ENCODE measurements around the gene RABL3. TPM values are rescaled to one million over a fixed set of nuclear protein-coding genes. Genes with fewer than 3 reads are reported as not detected.
"Not testable (repeated sequence)": the region's sequence is repeated elsewhere in the genome, so short reads cannot be mapped to it uniquely, and the experiment has no call there.

RABL3 gene
- total RNA-seq, 1 donor from 2014 or later, result 27.4 TPM

GRCh38 chr3:120752865-120753264 is 10.5 kb upstream of the RABL3 start:
- ATAC-seq (no peak), DNase-seq (ENCODE audit: low spot score) (no peak)
- intact Hi-C loops (cut with DNase I), result no loop called here

GRCh38 chr3:120752230-120752629 is 9.9 kb upstream of the RABL3 start:
- ATAC-seq (no peak), DNase-seq (ENCODE audit: low spot score) (no peak)
- intact Hi-C loops (cut with DNase I), result no loop called here

- intact Hi-C loops (cut with DNase I), result no loop called here
- DNase-seq (ENCODE audit: low spot score) (no peak), ATAC-seq (no peak)
Observed at GRCh38 chr3:120749843-120750242, 7.5 kb upstream of the RABL3 start.

- no peak for DNase-seq (ENCODE audit: low spot score)
- ATAC-seq, result no peak
- intact Hi-C loops (cut with DNase I), result no loop called here
Observed at GRCh38 chr3:120745466-120745865, 3.1 kb upstream of the RABL3 start.

DNA sequence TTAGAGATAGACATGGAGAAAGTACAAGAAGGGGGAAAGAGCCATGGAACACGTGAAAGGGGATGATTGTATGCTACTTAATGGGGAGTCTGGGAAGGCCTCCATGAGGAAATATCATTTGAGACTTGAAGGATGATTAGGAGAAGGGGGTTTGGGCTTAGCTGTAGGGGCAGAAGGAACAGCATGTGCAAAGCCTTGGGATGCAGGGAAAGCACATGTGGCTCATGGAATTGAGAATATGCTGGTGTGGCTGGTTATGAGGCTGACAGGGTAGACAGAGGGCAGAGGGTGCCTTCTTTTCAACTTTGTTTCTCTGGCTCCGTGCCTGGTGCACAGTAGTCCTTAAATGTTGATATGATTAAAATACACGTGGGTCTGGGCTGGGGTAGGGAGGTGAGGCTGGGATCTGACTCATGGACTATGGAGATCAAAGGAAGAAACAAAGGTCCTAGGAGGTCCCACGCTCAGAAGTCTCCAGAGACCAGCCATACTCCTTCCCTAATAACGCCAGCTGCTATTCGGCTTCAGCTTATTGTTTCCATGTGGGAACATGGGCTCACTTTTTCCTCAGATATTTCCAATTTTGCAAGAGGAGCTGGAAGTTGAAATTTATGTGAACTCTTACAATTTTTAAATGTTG is 1.4 kb upstream of the RABL3 start:
- ATAC-seq (no peak), DNase-seq (ENCODE audit: low spot score) (no peak)
- intact Hi-C loops (cut with DNase I), result no loop called here

- peak; percentile 32 for ATAC-seq
- peak; percentile 67 for DNase-seq (ENCODE audit: low spot score)
- intact Hi-C loops (cut with DNase I), result no loop called here
Observed at GRCh38 chr3:120742849-120743365, 591 bp upstream of the RABL3 start.

DNA sequence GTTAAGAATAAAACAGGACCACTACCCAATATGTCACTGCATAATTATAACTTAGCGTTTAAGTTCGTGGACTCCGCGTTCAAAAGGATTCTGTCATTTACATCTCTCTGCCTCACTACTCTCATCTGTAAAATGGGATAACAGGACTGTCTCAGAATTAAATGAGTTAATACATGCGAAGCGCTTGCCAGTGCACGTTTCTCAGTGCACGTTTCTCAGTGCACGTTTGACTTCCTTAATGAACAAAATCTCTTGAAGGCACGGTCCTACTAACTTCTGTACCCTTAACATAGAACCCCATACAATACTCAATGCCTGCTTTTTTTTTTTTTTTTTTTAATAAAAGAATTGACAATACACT is 499 bp downstream of the RABL3 start:
- intact Hi-C loops (cut with DNase I), result no loop called here
- ATAC-seq, result peak; percentile 7
- DNase-seq (ENCODE audit: low spot score), result no peak

- intact Hi-C loops (cut with DNase I), result no loop called here
- no peak for DNase-seq (ENCODE audit: low spot score)
- no peak for ATAC-seq
Observed at GRCh38 chr3:120741320-120741719, 996 bp downstream of the RABL3 start.

DNA sequence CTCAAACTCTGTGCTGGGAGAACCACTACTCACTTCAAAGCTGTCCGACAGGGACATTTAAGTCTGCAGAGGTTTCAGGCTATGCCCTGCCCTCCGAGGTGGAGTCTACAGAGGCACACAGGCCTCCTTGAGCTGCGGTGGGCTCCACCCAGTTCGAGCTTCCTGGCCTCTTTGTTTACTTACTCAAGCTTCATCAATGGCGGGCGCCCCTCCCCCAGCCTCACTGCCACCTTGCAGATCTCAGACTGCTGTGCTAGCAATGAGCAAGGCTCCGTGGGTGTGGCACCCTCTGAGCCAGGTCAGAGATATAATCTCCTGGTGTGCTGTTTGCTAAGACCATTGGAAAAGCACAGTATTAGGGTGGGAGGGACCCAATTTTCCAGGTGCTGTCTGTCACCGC is 4.3 kb downstream of the RABL3 start:
- ATAC-seq; intact Hi-C loops (cut with DNase I); DNase-seq (ENCODE audit: low spot score): not testable (repeated sequence)

GRCh38 chr3:120730576-120731542 is 11.5 kb downstream of the RABL3 start:
- ATAC-seq (no peak), DNase-seq (ENCODE audit: low spot score) (no peak)
- intact Hi-C loops (cut with DNase I), result no loop called here

DNA sequence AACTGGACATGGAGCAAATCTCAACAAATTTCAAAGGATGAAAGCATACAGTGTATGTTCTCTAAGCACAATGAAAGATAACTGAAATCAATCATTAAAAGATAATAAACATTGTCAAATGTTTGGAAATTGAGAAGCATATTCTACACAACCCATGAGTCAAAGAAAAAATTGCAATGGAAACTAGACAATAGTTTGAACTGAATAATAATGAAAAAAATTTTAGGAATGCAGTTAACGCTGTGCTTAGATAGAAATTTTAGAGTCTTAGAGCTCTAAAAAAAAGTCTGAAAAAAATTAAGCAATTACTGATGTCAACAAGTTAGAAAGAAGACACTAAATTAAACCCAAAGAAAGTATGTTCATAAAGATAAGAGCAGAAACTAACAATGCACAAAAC is 15.5 kb downstream of the RABL3 start:
- ATAC-seq, result no peak
- intact Hi-C loops (cut with DNase I), result no loop called here
- no peak for DNase-seq (ENCODE audit: low spot score)

GRCh38 chr3:120719167-120719834 is 23.0 kb downstream of the RABL3 start:
- ATAC-seq; intact Hi-C loops (cut with DNase I): not testable (repeated sequence)
- DNase-seq (ENCODE audit: low spot score), result peak; percentile 65

GRCh38 chr3:120713262-120713661 is 29.1 kb downstream of the RABL3 start:
- DNase-seq (ENCODE audit: low spot score) (no peak), ATAC-seq (no peak)
- intact Hi-C loops (cut with DNase I), result no loop called here

DNA sequence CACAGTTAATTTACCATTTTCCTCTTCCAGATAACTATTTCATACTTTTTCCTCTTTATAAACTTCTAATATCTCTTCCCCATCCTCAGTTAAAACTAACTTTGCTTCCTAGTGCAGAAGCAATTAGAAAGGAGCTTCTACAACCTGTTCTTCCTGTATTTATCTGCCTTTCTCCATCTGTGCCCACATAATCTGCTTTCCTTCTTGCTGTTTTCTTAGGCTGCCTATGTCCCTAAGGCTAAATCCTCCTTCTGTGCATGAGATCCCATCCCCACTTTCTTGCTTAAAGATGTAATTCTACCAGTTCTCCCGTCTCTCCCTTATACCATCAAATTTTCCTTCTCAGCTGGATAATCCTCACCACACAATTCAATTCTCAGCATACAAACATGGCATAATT is 31.9 kb downstream of the RABL3 start:
- ATAC-seq (no peak), DNase-seq (ENCODE audit: low spot score) (no peak)
- intact Hi-C loops (cut with DNase I), result no loop called here

GRCh38 chr3:120708408-120708807 is 33.9 kb downstream of the RABL3 start:
- intact Hi-C loops (cut with DNase I), result no loop called here
- ATAC-seq (no peak), DNase-seq (ENCODE audit: low spot score) (no peak)

DNA sequence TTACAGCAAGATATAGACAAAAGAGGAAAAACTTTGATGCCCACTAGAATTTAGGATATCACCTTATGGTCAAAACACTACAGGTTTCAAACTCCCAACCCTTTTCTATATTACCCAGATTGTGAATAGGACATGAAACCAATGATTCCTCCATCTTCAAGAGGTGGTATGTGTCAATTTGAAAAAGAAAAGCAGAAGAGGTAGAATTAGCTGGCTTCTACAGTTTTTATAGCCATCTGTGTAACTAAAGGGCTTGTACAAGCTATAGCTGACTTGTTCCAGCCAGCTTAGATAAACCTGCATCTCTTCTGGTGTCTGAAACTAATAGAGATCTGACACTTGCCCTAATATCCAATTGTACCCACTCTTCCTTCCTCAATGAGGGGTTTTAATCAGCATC is 35.4 kb downstream of the RABL3 start:
- intact Hi-C loops (cut with DNase I), result no loop called here
- DNase-seq (ENCODE audit: low spot score) (no peak), ATAC-seq (no peak)

DNA sequence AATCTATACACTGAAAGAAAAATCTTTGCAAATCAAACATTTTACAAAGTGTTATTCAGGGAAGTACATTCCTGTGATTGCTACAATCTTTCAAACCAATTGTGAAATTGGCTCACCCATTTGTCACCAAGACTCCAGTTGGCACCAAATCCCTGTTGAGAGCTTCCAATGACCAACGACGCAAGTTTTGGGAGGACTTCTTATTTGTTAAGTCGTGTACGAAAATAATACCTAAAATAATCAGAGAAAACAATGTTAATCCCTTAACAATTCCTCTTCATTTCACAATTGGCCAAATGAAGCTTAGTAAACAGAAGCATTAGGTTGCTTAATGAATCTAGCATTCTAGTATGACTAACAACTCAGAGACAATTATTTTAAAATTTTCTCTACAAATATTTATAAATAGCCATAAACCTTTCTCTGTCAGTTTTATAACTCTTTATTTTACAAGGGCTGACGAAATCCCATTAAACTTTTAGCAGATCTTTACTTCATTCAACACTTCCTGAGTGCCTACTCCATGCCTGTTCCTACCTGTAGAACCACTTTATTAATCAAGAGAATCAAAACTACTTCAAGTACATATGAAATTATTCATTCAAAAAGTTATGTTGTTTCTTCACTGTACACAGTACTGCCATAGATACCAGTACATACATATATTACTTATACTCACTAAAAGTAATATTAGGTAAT is 36.3 kb downstream of the RABL3 start:
- no peak for ATAC-seq

GRCh38 chr3:120699333-120699732 is 43.0 kb downstream of the RABL3 start:
- intact Hi-C loops (cut with DNase I), result no loop called here
- DNase-seq (ENCODE audit: low spot score) (no peak), ATAC-seq (no peak)

More for the DNA sequence above, 36.3 kb downstream of the RABL3 start:
- intact Hi-C loops (cut with DNase I), result no loop called here
- DNase-seq (ENCODE audit: low spot score), result no peak

All from sciatic nerve (tissue), 2 donors.